MM.1S (cell line): Measurements from ENCODE around the gene ATP5F1E.

Experiments
- EZH2 ChIP-seq: fragments of 300-600 bp; sonication (generic); optimal IDR thresholded peaks from 2 replicates; pipeline ENCODE3; 2017; ENCODE audit warnings: low read depth, mild to moderate bottlenecking, antibody characterized with exemption, low read length, mixed read lengths
- EZH2phosphoT487 ChIP-seq: fragments of 300-600 bp; sonication (generic); IDR thresholded peaks from 2 replicates; pipeline ENCODE4 v1.6.1; 2018; ENCODE audit warnings: antibody characterized with exemption, low read length
- TF ChIP-seq, protein P1 (sequence below): fragments of 300-600 bp; sonication (generic); IDR thresholded peaks from 2 replicates; pipeline ENCODE4 v1.5.1; 2016; ENCODE audit warnings: antibody characterized with exemption, low read length, mixed read lengths

DNA sequence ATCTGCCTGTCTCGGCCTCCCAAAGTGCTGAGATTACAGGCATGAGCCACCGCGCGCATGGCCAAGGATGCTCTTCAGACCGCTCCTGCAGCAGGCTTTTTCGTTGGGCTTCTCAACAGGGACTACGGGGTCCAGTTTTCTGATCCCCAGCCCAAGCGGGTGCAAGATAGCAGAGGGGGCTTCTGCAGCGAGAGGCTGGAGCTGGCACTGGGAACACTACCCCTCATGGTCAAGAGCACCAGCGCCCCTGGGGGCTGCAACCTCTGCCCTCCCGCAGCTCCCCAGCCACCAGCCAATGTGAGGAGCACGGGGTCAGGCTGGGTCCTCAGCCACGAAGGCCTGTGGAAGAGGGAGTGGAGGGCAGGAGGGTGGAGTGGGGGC is 31.1 kb downstream of the ATP5F1E start:
- TF ChIP-seq, protein P1, sequence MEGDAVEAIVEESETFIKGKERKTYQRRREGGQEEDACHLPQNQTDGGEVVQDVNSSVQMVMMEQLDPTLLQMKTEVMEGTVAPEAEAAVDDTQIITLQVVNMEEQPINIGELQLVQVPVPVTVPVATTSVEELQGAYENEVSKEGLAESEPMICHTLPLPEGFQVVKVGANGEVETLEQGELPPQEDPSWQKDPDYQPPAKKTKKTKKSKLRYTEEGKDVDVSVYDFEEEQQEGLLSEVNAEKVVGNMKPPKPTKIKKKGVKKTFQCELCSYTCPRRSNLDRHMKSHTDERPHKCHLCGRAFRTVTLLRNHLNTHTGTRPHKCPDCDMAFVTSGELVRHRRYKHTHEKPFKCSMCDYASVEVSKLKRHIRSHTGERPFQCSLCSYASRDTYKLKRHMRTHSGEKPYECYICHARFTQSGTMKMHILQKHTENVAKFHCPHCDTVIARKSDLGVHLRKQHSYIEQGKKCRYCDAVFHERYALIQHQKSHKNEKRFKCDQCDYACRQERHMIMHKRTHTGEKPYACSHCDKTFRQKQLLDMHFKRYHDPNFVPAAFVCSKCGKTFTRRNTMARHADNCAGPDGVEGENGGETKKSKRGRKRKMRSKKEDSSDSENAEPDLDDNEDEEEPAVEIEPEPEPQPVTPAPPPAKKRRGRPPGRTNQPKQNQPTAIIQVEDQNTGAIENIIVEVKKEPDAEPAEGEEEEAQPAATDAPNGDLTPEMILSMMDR: no peak
- TF ChIP-seq EZH2: no peak
- TF ChIP-seq EZH2phosphoT487: no peak
